Spleen (tissue), 11 donors: ENCODE data around the gene TNFAIP8. TPM values are rescaled to one million over a fixed set of nuclear protein-coding genes. Genes with fewer than 3 reads are reported as not detected.

Experiments
- DNase-seq: peaks from one replicate; pipeline ENCODE4 v3.0.0-alpha.2; 2020
- H3K27ac ChIP-seq, 8 donors: fragments of 200-600 bp; sonication (generic) in 7 of 8; 1 replicate in 4 of 8; 2 replicates in 4 of 8; pipeline versions ENCODE4 v1.5.0 to v1.8.0; 2016 to 2021; ENCODE audit warnings: inconsistent platforms in 4 of 8, mild to moderate bottlenecking in 4 of 8, moderate library complexity in 1 of 8
- H3K27me3 ChIP-seq, 7 donors: fragments of 200-600 bp; sonication (generic) in 6 of 7; replicated peaks in 1 of 7; 1 replicate in 4 of 7; 2 replicates in 3 of 7; pipeline versions ENCODE4 v1.5.0 to v1.8.0; 2016 to 2021; ENCODE audit warnings: inconsistent platforms in 3 of 7, mild to moderate bottlenecking in 1 of 7
- H3K36me3 ChIP-seq, 6 donors: fragments of 200-600 bp; sonication (generic) in 5 of 6; 1 replicate in 4 of 6; 2 replicates in 2 of 6; pipeline versions ENCODE4 v1.5.0 to v1.8.0; 2016 to 2021; ENCODE audit warnings: inconsistent platforms in 2 of 6
- H3K4me1 ChIP-seq, 6 donors: fragments of 200-600 bp; sonication (generic) in 5 of 6; 1 replicate in 3 of 6; 2 replicates in 3 of 6; pipeline versions ENCODE4 v1.5.0 to v1.8.0; 2016 to 2021; ENCODE audit warnings: inconsistent platforms in 3 of 6
- H3K4me3 ChIP-seq, 8 donors: fragments of 200-600 bp; sonication (generic) in 7 of 8; 1 replicate in 4 of 8; 2 replicates in 4 of 8; pipeline versions ENCODE4 v1.5.0 to v1.8.0; 2016 to 2021; ENCODE audit warnings: inconsistent platforms in 4 of 8, mild to moderate bottlenecking in 4 of 8, moderate library complexity in 2 of 8
- H3K9me3 ChIP-seq, 8 donors: fragments of 200-600 bp; sonication (generic) in 7 of 8; 1 replicate in 4 of 8; 2 replicates in 4 of 8; pipeline versions ENCODE4 v1.5.0 to v1.8.0; 2016 to 2021; ENCODE audit warnings: inconsistent platforms in 4 of 8
- POLR2A ChIP-seq, 3 donors: fragments of 450-650 bp; IDR thresholded peaks; one replicate each; pipeline ENCODE4 v1.5.1; 2017; ENCODE audit warnings: antibody characterized with exemption in 3 of 3, mild to moderate bottlenecking in 1 of 3
- POLR2AphosphoS5 ChIP-seq, 3 donors: sonication (generic); formaldehyde crosslinking; IDR thresholded peaks; one replicate each; pipeline ENCODE4 v1.5.1; 2017; ENCODE audit warnings: antibody characterized with exemption in 3 of 3
- WGBS, 5 donors: extraction: QIAGEN DNeasy Blood & Tissue Kit in 3 of 5; methylation state at CpG; one replicate each; pipeline versions ENCODE4 v1.1.5 to v1.1.7; 2013 to 2018; 5-methylcytosine and 5-hydroxymethylcytosine counted together
- intact Hi-C: fragments of 100-400 bp; cut with DNase I; formaldehyde crosslinking; loops from one replicate; pipeline ENCODE4 v1.15.0; 2023; ENCODE audit warnings: low total_unique reads
- polyA plus RNA-seq, 3 donors: library from polyadenylated mRNA; stranded (reverse); fragments of 200-250 nt; gene quantifications; one replicate each; pipeline ENCODE4 v1.2.1, GENCODE V29; 2013
- total RNA-seq, 7 donors: library from RNA; depleted of rRNA in 3 of 7; stranded (reverse); fragments of >200 nt in 3 of 7; fragmentation: NEBNext Ultra II Directional in 4 of 7; extraction: Animal tissue kit (Norgen Biotek cat#: 25700) in 4 of 7; gene quantifications; one replicate each; pipeline versions ENCODE4 v1.1.0 to v1.2.1, GENCODE V29; 2016 to 2021
- TF ChIP-seq, protein P1 (sequence below), 11 experiments: fragments of 200-600 bp in 7 of 11; fragments of 450-650 bp in 4 of 11; sonication (generic) in 4 of 11; IDR thresholded peaks in 8 of 11; conservative IDR thresholded peaks in 3 of 11; 1 replicate in 7 of 11; 2 replicates in 4 of 11; pipeline versions ENCODE4 v1.4.0 to v1.8.0; 2016 to 2021; ENCODE audit warnings: antibody characterized with exemption in 11 of 11, inconsistent platforms in 4 of 11, mild to moderate bottlenecking in 1 of 11
- donor health status: healthy with polysubstance abuse.
- donor health status: DM: no; HTN: no; CAD: no; lungs with moderate emphysema.
- donor health status: DM: no; HTN: no; CAD: no.
- donor health status: Bipolar disorder and iron deficiency.
- donor health status: healthy.
- donor health status: DM: no; HTN: no; CAD: no.
- donor health status: DM: yes; HTN: yes; CAD: no.

TNFAIP8 gene
- total and polyA plus RNA-seq, 10 donors = 71.1 to 123 (median 101) TPM

DNA sequence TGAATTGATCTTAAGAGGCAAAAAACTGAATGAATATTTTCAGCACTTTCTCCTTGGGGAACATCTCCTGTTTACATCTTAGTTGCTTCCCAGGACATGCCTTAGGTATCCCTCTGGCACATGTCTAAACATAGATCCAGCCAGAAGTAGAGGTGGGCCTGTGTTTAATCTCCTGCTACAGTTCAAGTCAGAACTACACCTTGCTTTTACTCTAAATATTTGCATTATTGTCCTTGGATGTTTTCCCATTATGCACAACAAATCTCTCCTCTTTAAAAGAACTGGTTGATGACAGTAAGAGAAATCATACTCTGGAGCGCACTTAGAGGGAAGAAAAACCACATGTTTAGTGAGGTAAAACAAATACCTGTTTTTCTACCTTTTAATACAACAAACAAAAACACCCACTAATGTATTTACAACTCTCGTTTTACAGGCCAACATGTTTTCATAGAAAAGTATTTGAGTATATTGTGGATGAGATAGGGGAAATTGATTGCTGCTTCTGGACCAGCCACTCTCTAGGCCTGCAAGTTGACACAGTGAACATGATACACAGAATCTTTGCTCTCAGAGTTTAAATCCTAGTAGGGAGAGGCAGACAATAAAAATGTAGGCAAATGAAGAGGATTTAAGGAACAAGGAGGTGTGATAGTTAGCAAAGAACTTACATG, 32.3 kb downstream of the TNFAIP8 start:
- Histone ChIP-seq H3K27me3 (no peaks in the 10 kb centered on the region), H3K36me3 (peaks cover 0 to 17% (median 5%) of the 10 kb centered on the region in 6 donors), H3K4me1 (peaks cover 32 to 100% (median 94%) of the 10 kb centered on the region in 6 donors), H3K27ac (peak overlapping the region in 7 of 8 donors; percentile 20 to 69 (median 60)), H3K4me3 (no peak overlapping the region), H3K9me3 (no peaks in the 10 kb centered on the region)
- intact Hi-C loops = no loop called here
- TF ChIP-seq POLR2A (IDR thresholded peaks at IDR 0.05) (no peak), POLR2AphosphoS5 (IDR thresholded peaks at IDR 0.05) (no peak)
- TF ChIP-seq, protein P1, sequence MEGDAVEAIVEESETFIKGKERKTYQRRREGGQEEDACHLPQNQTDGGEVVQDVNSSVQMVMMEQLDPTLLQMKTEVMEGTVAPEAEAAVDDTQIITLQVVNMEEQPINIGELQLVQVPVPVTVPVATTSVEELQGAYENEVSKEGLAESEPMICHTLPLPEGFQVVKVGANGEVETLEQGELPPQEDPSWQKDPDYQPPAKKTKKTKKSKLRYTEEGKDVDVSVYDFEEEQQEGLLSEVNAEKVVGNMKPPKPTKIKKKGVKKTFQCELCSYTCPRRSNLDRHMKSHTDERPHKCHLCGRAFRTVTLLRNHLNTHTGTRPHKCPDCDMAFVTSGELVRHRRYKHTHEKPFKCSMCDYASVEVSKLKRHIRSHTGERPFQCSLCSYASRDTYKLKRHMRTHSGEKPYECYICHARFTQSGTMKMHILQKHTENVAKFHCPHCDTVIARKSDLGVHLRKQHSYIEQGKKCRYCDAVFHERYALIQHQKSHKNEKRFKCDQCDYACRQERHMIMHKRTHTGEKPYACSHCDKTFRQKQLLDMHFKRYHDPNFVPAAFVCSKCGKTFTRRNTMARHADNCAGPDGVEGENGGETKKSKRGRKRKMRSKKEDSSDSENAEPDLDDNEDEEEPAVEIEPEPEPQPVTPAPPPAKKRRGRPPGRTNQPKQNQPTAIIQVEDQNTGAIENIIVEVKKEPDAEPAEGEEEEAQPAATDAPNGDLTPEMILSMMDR (IDR thresholded peaks at IDR 0.05 in 8 of 11, conservative IDR thresholded peaks at IDR 0.05 in 3 of 11) = no peak
- no peak for DNase-seq
- WGBS, 5 donors = 70 to 88% (median 83%) methylated on average over 2 of the region's 2 CpGs

- Histone ChIP-seq H3K27me3 (no peaks in the 10 kb centered on the region), H3K9me3 (no peaks in the 10 kb centered on the region), H3K4me1 (peaks cover 38 to 100% (median 94%) of the 10 kb centered on the region in 6 donors), H3K36me3 (peaks cover 0 to 23% (median 9%) of the 10 kb centered on the region in 6 donors), H3K4me3 (no peak overlapping the region), H3K27ac (peak overlapping the region in 6 of 8 donors; percentile 55 to 69 (median 61))
- intact Hi-C loops = no loop called here
- TF ChIP-seq POLR2AphosphoS5 (IDR thresholded peaks at IDR 0.05) (no peak), POLR2A (IDR thresholded peaks at IDR 0.05) (no peak)
- TF ChIP-seq, protein P1 (IDR thresholded peaks at IDR 0.05 in 8 of 11, conservative IDR thresholded peaks at IDR 0.05 in 3 of 11) = no peak
- no peak for DNase-seq
- WGBS, 5 donors = 88 to 94% (median 90%) methylated on average over 5 of the region's 5 CpGs
Measured at GRCh38 chr5:119388619-119389190, 32.9 kb downstream of the TNFAIP8 start.

GRCh38 chr5:119389288-119390030, 33.6 kb downstream of the TNFAIP8 start:
- TF ChIP-seq, protein P1 (IDR thresholded peaks at IDR 0.05 in 8 of 11, conservative IDR thresholded peaks at IDR 0.05 in 3 of 11) = no peak
- TF ChIP-seq POLR2A (IDR thresholded peaks at IDR 0.05) (no peak), POLR2AphosphoS5 (IDR thresholded peaks at IDR 0.05) (no peak)
- WGBS, 5 donors = 44 to 79% (median 59%) methylated on average over 3 of the region's 3 CpGs
- intact Hi-C loops = no loop called here

More at GRCh38 chr5:119389288-119390030, 33.6 kb downstream of the TNFAIP8 start:
- no peaks in the 10 kb centered on the region for H3K9me3 ChIP-seq
- H3K4me1 ChIP-seq = peaks cover 39 to 100% (median 93%) of the 10 kb centered on the region in 6 donors
- peak overlapping the region in 7 of 8 donors; percentile 8 to 69 (median 60) for H3K27ac ChIP-seq
- DNase-seq = no peak
- H3K27me3 ChIP-seq = no peaks in the 10 kb centered on the region
- peaks cover 0 to 28% (median 11%) of the 10 kb centered on the region in 6 donors for H3K36me3 ChIP-seq
- no peak overlapping the region for H3K4me3 ChIP-seq
